ENCODE data around the gene CCDC12.

Gene CCDC12

DNA sequence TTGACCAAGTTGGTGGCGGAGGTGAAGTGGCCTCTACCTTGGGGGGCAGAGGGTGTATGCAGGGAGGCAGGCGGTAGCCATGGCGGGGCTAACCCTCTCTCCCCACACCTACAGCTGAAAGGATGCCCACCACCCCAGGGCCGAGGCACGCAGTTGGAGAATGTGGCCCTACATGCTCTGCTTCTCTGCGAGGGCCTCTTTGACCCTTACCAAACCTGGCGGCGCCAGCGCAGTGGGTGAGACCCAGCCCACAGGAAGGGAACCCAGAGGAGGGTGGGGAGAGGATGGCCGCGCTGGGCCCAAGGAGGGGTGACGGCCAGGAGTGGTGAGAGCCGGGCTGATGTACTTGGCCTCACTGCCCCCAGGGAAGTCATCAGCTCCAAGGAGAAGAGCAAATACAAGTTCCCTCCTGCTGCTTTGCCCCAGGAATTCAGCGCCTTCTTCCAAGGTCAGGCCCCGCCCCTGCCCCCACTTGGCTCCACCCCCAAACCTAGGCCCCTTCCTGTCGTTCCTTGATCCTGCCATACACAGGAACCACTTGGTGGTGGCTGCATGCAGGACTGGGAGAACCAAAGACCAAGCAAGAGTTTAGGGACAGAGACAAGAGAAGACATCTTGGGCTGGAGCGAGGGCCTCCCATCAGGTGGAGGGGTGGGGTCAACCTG is 12.7 kb upstream of the CCDC12 start:
- ChIA-PET POLR2A (no interaction called here), CTCF (no interaction called here)
- H3K4me3 ChIP-seq (ENCODE audit: low read depth, low read length) = no peak overlapping the region
- DNase-seq (ENCODE audit: low read depth, low spot score) = no peak
- no peak for TF ChIP-seq CTCF (IDR thresholded peaks at IDR 0.05; ENCODE audit: insufficient read depth, low read length, missing control alignments)

GRCh38 chr3:46988616-46989015 is 12.1 kb upstream of the CCDC12 start:
- no peak for TF ChIP-seq CTCF (IDR thresholded peaks at IDR 0.05; ENCODE audit: insufficient read depth, low read length, missing control alignments)
- H3K4me3 ChIP-seq (ENCODE audit: low read depth, low read length) = no peak overlapping the region
- no peak for DNase-seq (ENCODE audit: low read depth, low spot score)
- CTCF ChIA-PET = no interaction called here
- POLR2A ChIA-PET = no interaction called here

DNA sequence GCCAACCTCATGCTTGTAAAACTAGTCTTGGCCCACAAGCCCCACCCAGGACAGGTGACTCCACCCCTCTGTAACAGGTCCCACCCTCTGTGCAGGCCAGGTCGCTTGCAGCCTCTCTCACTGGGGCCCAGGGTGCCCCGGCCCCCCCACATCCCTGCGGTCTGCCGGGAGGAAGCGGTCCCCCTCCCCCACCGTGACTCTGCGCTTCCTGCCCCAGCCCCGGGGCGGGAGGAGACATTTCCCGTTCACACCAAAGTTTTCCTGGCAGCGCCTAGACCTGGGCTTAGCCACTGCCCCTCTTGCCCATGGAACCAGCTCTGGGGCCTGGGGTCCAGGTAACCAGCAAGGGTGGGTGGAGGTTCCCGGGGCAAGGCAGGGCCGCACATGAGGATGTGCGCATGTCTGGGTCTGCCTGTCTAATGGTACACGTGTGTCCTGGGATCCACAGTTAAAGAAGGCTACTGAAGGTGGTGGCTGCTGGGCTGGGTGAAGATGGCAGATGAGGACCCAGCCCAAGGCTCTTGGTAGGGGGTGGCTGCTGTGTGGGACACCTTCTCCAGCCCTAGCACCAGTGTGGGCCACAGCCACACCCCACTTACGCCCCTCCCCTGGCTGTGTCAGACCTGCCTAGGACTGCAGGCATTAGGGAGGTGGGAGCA is 11.3 kb upstream of the CCDC12 start:
- DNase-seq (ENCODE audit: low read depth, low spot score) = no peak
- no peak for TF ChIP-seq CTCF (IDR thresholded peaks at IDR 0.05; ENCODE audit: insufficient read depth, low read length, missing control alignments)
- no peak overlapping the region for H3K4me3 ChIP-seq (ENCODE audit: low read depth, low read length)
- CTCF ChIA-PET = interaction anchor here (0.8 to 2.8 kb wide), 3 partner anchors 11 to 121 kb away, joined by 3 to 15 read pairs (median 3); no protein-coding TSS in a partner anchor
- POLR2A ChIA-PET = no interaction called here

DNA sequence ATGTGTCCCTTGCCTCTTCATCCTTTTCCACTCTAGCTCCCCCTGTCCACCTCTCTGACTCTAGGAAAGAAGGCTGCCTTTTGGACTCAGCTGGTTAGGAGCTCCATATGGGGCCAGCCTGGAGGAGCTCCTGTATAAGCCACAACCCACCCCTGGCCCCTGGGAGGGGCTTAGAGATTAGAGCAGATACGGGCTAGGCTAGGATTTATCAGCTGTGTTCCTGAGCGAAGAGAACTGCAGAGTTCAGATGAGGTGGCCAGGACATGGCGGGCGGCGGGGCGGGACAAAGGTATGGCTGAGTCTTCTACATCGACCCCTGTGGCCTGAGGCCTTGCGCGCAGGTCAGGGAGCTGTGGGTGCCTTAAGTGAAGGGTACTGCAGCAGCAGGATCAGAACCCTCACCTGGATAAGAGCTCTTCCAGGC is 10.8 kb upstream of the CCDC12 start:
- ChIA-PET POLR2A (interaction anchor here (0.7 kb wide), 1 partner anchor 22 kb away, joined by 3 read pairs; no protein-coding TSS in a partner anchor), CTCF (interaction anchor here (0.8 to 2.8 kb wide), 3 partner anchors 11 to 120 kb away, joined by 3 to 15 read pairs (median 3); no protein-coding TSS in a partner anchor)
- H3K4me3 ChIP-seq (ENCODE audit: low read depth, low read length) = no peak overlapping the region
- no peak for DNase-seq (ENCODE audit: low read depth, low spot score)
- TF ChIP-seq CTCF (IDR thresholded peaks at IDR 0.05; ENCODE audit: insufficient read depth, low read length, missing control alignments) = no peak

- DNase-seq (ENCODE audit: low read depth, low spot score) = no peak
- POLR2A ChIA-PET = interaction anchor here (0.7 kb wide), 1 partner anchor 22 kb away, joined by 3 read pairs; no protein-coding TSS in a partner anchor
- CTCF ChIA-PET = interaction anchor here (0.8 to 2.8 kb wide), 3 partner anchors 12 to 120 kb away, joined by 3 to 15 read pairs (median 3); no protein-coding TSS in a partner anchor
- no peak for TF ChIP-seq CTCF (IDR thresholded peaks at IDR 0.05; ENCODE audit: insufficient read depth, low read length, missing control alignments)
- no peak overlapping the region for H3K4me3 ChIP-seq (ENCODE audit: low read depth, low read length)
These were observed 10.3 kb upstream of the CCDC12 start for GRCh38 chr3:46986782-46987310.
